Breast epithelium (tissue), 3 donors: ENCODE measurements around the gene GSTM3.

Experiments
- POLR2AphosphoS5 ChIP-seq, 3 donors: sonication (generic); formaldehyde crosslinking; IDR thresholded peaks; one replicate each; pipeline ENCODE4 v1.6.1; 2017; ENCODE audit warnings: antibody characterized with exemption in 3 of 3
- TF ChIP-seq, protein P1 (sequence below), 3 donors: fragments of 450-650 bp; IDR thresholded peaks; one replicate each; pipeline ENCODE4 v1.5.1; 2016 to 2017; ENCODE audit warnings: antibody characterized with exemption in 3 of 3, mild to moderate bottlenecking in 3 of 3, moderate library complexity in 3 of 3

DNA sequence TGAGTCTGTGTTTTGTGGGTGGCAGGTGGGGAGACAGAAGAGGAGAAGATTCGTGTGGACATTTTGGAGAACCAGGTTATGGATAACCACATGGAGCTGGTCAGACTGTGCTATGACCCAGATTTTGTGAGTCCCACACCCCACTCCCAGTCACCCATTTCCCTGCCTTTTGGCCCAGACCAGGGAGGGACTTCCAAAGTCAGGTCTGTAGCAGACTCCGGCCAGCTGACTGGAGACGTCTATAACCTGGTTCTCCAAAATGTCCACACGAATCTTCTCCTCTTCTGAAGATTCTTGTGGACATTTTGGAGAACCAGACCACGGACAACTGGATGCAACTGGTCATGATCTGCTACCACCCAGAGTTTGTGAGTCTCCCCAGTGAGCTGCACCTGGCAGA, 27.2 kb downstream of the GSTM3 start:
- no peak for TF ChIP-seq POLR2AphosphoS5 (IDR thresholded peaks at IDR 0.05)
- TF ChIP-seq, protein P1, sequence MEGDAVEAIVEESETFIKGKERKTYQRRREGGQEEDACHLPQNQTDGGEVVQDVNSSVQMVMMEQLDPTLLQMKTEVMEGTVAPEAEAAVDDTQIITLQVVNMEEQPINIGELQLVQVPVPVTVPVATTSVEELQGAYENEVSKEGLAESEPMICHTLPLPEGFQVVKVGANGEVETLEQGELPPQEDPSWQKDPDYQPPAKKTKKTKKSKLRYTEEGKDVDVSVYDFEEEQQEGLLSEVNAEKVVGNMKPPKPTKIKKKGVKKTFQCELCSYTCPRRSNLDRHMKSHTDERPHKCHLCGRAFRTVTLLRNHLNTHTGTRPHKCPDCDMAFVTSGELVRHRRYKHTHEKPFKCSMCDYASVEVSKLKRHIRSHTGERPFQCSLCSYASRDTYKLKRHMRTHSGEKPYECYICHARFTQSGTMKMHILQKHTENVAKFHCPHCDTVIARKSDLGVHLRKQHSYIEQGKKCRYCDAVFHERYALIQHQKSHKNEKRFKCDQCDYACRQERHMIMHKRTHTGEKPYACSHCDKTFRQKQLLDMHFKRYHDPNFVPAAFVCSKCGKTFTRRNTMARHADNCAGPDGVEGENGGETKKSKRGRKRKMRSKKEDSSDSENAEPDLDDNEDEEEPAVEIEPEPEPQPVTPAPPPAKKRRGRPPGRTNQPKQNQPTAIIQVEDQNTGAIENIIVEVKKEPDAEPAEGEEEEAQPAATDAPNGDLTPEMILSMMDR (IDR thresholded peaks at IDR 0.05), result no peak
